GM18867 (cell line): Measurements from ENCODE around the gene PNLIPRP2.

Source experiments
- ATAC-seq: cut with Tn5 transposase; IDR thresholded peaks from one replicate; pipeline ENCODE4 v1.9.1; 2021; ENCODE audit warnings: mild to moderate bottlenecking, moderate library complexity; ENCODE audit not compliant: unreplicated experiment

The PNLIPRP2 gene

DNA sequence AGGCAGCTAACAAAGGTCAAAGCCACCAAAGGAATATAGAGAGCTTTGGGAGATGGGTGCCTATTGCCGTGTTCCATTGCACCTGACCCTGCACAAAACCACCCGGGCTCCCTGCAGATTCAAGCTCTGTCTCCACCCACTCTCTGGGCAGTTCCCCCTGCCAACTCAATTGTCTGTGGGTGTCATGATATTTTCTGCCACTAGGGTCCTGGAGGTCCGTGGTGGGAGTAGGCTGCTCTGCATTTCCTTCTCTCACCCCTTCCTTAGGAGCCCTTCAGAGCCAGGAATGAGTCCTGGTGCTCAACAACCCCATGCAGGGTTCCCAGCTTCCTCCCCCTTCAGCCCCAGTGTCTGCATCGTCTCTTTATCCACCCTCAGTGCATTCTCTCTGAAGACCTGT is 34.1 kb downstream of the PNLIPRP2 start:
- ATAC-seq, result no peak

DNA sequence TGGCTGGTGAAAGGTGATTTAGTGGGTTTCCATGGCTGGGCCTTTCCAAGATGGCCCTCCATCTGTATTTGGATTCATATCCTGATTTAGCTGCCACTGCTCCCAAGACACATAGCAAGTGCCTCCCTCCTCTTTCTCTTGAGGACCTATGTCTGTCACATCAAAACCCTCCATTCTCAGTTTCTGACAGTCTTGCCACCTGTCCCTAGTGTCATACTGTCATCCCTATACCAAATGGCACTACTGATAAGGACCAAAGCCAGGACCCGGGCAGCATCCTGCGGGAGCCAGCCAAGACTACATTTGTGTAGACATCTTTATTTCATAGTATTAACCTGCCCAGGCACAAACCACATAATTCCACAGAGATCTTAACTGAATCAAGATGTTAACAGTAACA is 34.8 kb downstream of the PNLIPRP2 start:
- ATAC-seq, result no peak

DNA sequence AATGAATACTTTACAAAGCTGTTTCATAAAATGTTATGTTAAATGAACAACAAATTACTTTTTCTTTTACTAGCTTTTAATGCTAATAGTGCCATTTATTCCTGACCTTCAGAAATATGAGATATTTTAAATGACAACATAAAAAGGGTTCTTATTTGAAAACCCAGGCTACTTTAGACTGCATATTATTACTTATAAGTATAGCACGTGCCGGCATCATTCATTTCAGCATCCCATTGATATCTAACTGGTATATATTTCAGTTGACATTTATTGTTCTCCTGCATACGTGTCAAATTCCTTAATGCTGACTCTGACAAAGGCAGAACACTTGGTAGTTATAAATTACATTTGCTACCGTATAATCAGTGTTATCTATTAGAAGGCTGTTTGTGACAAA is 35.3 kb downstream of the PNLIPRP2 start:
- ATAC-seq, result no peak

DNA sequence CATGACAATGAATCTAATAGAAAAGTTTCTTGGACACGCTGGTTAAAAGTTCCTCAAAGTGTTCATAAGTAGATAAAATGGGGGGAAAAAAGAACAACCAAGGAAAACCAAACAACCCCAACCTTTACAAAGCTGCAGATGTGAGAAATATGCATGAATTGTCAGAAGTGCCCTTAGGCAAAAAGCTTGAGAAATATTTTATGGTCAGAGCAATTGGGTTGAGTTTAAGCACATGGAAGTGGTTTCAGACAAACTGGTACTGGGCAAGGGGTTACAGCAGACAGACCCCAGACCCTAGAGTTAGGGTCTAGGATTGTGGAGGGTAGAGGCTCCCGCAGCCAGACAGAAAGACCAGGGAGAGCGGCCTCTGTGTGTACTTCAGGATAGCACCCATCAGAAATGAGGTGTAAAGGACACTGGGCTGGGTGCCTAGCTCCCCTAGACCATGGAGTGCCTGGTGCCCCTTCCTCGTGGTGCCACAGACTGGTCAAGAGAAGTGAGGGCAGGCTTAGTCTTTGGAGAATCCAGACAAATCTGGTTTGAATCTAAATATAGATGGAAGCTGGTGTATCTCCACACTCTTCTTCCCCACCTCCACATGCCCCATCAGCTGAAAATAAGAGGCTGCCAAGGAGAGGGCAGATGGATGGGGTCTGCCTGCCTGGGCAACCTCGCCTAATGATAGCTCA is 37.3 kb downstream of the PNLIPRP2 start:
- ATAC-seq, result no peak

DNA sequence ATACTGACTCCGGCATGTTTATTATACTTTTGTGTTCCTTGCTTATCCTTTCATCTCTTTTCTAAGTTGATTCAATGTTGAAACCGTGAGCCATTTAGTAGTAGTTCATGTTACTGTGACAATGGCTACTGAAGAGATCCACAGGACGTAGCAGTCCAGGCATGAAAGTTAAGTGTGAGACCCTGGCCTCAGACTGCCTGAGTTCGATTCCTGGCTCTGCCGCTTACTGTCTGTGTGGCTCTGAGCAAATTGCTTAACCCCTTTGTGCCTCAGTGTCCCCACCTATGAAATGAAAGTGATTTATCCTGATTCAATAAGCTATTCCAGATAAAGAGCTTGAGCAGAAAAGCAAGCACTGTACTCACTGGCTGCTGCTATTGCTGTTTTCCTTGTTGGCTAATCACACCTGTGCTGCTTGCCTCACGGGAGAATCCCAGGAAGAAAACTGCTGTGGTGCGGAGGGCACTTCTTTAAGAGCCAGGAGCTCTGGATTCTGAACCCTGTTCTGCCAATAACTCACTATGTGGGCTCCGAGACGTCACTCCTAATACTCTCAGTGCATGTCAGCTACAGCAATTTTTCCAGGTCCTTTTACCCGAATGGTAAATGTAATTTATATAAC is 38.4 kb downstream of the PNLIPRP2 start:
- ATAC-seq, result no peak

DNA sequence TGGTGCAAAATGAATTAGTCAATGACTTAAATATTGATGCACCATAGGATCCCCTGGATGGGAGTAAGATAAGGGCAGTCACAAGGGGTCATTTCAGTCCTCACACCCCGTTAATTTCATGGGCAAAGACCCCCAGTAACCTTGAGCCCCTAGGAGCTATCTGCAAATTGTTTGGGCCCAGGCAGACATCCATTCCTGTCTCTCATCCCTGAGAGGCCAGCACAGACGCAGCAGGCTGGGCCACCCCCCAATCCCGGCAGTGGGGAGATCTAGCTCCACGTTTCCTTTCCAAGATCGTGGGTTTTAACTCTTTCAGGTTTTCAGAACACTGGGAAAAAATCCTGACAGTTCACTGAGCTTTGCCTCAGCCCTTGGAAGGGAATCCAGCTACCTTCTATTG is 40.1 kb downstream of the PNLIPRP2 start:
- ATAC-seq, result no peak

DNA sequence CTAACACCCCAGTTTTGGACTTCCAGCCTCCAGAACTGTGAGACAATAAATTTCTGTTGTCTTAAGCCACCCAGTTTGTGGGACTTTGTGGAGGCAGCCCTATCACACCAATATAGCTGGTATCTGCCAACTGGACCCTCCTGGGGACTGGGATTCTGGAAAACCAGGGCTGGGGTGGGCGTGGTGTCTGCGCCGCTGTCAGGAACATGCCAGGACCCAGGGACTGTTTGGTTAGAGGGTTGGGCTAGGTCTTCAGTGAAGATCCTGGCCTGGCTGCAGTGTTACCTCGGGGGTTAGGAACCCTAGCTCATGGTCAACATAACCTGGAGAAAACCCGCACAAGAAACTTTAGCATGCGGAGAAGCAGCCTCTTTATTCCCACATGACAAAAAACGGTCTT is 42.6 kb downstream of the PNLIPRP2 start:
- no peak for ATAC-seq

DNA sequence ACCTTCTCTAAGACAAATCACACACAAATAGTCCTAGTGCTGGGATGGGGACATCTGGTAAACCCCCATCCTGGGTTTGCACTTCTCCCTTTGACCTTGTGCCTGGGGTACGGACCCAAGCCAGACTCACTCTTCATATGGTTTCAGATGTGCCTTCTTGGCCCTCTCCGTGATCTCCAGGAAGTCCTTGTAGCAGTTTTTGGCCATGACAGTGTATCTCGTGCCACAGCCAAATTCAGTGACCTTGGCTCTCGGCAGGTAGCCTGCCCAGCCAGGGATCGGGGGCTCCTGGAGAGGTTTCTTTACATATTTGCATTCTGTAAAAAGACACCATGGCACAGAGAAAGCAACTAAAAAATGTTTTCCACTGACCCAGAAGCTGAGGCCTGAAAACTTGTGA is 43.9 kb downstream of the PNLIPRP2 start:
- ATAC-seq, result no peak

DNA sequence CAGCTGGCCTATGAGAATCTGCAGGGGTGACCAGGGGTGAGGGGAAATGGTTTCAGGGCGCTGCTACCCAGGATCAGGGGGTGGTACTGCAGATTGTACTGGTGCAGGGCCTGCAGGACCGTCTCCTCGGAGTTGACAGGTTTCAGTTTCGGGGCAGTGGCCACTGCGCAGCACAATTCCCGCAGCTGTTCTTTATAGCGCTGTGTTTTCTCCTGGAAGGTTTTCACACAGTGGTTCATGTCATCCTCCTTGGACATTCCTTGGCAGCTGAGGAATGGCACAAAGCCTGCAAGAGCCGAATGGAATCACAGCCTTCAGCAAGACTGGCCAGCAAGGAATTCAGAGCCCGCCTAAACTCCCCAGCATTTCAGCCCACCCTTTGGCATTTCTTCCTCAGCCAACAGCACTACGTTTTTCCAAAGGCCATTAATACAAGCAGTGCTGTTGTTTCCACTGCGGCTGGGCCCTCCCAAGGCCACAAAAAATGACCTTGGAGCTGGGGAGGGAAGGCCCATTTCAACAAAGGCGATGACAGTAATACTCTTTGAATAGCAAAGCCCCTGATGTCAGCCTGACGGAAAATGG is 44.9 kb downstream of the PNLIPRP2 start:
- ATAC-seq, result no peak

DNA sequence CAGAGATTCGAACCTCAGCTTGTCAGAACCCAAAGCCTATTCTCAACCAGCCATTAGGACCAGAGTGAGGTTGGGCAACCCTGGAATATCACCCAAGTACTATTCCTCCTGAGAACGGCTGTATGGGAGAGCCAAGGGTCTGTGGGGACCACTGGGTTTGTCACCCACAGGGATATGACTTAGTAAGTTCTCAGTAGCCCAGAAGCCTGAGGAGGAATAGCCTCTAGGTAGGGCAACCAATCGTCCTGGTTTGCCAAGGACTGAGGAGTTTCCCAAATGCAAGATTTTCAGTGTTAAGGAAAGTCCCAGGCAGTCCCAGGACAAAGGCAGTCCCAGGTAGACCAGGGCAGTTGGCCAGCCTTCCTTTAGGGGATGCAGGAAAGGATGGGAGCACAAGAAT is 46.7 kb downstream of the PNLIPRP2 start:
- no peak for ATAC-seq

DNA sequence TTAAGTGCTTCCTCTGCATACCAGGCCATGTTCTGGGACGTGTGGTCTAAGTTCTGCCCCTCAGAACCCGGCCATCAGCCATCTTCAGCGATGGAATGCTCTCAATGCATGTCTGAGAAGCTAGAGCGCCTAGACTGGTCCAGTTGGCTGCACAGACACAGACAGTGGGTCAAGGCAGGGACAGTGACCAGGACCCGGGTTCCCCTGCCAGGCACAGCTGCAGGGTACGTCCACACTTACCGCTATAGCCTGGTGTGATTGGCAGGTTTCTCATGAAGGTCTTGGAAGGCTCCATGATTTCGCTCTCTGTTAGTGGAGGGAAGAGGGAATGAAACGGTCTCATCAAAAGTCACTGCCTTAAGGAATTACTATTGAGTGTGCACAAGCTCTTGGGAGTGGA is 47.3 kb downstream of the PNLIPRP2 start:
- ATAC-seq, result no peak

DNA sequence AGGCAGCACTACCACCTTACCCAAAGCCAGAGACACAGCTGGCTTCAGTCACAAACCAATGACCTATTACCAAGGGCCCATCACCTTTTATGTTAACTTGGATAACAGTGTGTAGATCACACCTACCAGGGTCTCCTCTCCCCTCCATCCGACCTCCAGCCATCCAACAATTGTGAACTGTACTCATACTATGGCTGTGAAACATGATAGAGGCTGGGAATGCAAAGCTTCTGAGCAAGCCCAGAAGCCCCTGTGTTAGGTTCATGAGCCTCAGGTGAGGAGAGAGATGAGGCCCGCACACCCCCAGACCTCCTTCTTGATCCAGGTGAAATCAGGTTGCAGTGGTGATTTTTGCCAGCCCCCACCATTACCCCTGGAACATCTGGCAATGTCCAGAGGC is 47.7 kb downstream of the PNLIPRP2 start:
- ATAC-seq, result no peak

DNA sequence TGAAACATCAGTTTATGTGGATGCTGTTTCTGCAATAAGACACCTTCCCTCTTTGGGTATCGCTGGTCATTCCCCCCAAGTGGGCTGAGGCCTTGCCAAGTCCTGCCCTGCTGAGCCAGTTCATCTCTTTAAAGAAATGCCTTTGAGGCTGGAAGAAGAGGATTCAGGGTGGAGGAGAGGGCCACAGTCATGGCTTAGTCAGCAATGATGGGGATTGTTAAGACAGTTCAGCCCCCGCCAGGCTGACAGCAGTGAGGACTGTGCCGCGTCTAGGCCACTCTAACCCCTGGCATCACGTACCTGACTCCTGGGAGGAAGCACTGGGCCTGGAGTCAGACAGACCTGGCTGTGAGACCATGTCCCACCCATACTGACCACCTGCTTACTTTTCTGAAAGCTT is 48.3 kb downstream of the PNLIPRP2 start:
- no peak for ATAC-seq

DNA sequence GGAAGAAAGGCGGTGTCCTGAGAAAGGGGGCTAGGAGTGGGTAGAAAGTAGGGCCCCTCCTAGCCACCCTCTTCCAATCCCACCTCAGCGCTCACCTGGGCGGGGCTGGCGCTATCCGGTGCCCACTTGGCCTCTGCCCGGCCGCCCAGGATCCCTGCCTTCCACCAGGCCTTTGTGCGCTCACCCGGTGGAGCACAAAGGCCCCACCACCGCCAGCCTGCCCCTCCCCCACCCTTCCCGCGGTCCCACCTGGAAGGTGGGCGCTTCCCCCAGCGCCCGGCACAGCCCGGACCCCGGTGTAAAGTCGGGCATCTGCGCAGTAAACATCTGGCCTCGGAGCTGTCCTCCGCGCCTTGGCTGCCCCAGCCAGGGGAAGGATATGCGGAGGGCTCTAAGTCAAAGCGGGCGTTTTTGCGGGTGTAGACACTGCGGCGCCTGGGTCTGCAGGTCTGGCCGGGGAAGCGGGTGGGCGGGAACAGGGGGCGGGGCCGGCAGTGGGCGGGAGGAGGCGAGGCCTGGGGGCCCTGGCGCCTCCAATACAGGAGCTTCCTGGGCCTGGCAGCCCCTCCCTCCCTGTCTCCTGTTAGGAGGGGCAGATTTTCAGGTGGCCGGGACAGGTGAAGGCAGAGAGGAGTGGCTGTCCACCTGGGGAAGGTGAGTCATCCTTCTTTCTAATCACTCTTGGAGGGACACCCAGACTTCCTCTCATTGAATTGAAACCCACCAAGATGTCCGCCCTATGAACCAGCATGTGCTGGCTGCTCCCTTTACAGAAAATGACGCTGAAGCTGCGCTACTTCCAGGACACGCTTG is 49.3 kb downstream of the PNLIPRP2 start:
- ATAC-seq, result no peak

DNA sequence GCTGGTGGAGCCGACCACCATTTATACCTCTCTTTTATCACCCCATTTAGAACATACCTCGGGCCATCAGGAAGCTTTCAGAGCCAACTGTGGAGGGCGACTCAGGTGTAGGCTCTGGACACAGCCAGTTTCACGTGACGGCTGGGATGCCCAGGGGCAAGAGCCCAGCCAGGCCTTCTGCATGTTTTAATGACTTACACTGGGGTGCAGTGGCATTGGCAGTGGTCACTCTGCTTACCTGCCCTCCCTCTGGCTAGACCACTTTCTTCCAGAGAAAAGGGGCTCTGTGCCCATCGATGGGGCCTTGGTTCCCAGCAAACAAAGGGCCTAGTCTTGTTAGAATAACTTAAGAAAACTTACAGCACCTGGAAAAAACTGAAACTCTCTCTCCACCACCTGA is 50.0 kb downstream of the PNLIPRP2 start:
- no peak for ATAC-seq

DNA sequence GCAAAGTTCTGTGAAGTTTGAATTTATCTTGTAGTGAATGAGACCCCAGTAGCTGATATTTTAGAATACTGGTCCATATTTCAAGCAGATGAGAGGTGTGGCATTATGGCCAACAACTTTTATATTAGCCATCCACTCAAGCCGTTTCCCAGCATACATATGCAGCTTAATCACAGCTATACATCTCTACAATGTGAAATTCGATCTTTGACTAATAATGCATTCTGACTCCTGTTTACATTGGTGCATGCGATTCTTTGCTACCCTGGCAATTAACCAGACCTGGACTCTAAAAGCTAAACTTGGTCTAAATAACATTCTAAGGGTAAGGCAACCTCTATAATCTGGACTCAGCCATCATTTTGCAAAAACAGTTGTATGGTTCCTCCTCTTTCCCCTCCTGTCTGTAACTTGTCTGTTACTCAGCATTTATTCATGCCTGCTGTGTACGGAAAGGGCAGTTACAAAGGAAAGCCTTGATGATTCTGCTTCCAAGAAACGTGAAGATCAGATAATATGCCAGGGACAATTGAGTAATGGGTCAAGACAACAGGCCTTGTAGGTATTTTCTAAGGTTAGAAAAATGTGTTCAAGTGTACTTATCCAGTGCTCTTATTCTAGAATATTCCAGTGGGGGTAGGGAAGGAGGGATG is 50.6 kb downstream of the PNLIPRP2 start:
- ATAC-seq, result no peak

DNA sequence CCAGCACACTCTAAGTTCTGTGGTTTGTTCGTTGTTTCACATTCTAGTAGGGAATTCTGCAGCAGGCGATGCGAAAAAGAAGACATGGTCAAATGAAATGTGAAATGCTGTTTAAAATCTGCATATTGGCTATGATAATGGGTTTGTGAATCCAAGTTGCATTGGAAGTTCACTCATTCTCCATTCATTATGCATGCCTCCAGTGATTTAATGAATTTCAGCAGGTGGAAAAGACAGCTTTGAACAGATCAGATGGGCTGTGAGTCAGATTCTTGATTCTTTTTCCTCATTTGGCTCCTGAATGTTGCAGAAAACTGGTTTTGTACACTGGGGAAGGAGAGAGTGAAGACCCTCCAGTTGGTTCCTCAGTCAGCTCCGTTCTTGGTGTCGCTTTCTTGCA is 52.1 kb downstream of the PNLIPRP2 start:
- ATAC-seq, result no peak

DNA sequence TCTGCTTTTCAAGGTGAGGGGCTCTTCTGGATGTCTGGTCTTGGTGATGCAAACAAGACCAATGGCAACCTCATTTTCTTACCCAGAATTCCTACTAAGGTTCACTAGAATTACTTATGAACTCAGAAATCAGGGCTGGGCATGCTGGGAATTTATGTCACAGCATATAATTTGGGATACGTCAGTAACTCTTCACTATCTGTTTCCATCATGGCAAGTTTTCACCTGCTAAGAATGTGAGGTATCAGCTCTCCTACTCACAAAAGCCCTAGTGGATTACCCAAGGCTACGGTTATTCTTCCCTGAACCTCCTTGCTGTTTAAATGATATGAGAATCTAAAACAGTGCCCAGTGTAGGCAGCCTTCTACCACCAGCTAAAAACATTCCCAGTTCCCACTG is 53.1 kb downstream of the PNLIPRP2 start:
- no peak for ATAC-seq

DNA sequence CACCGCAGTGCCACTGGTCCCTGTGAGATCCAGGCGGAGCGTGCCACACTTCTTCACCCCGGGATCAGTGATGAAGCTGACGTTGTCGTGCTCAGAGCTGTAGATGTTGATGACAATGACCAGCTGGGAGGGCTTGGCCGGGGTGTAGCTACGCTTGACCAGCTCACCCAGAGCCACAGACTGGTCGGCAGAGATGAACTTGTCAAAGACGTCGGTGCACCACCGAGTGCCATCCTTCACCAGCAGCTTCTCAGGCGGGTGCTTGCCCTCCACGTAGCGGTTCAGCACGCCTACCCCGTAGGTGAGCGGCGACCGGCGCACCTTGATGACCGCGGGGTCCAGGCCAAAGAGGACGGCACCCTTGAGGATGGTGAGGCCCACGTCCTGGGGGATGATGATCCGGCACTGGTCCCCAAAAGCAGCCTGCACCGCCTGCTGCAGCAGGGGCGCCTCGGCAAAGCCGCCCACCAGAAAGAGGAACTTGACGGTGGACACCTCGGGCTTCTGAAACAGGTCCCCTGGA is 54.2 kb downstream of the PNLIPRP2 start:
- ATAC-seq, result no peak

DNA sequence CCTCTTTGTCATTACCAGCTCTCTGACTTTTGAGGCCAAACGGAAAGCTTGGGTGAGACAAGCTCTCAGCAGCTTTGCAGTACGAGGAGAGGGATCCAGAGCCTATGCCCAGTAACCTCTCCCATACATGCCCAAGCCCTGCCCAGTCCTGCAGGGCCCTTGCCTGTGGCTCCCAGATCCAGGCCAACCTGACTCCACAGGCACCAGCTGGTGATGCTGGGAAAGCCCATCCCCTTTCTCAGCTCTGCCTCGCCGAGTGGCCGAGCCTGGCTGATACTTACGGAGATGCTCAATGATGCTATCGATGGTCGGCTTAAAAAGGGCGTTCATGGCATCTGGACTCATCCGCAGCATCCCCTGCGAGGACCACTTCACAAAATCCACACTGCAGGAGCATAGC is 55.4 kb downstream of the PNLIPRP2 start:
- ATAC-seq, result no peak

DNA sequence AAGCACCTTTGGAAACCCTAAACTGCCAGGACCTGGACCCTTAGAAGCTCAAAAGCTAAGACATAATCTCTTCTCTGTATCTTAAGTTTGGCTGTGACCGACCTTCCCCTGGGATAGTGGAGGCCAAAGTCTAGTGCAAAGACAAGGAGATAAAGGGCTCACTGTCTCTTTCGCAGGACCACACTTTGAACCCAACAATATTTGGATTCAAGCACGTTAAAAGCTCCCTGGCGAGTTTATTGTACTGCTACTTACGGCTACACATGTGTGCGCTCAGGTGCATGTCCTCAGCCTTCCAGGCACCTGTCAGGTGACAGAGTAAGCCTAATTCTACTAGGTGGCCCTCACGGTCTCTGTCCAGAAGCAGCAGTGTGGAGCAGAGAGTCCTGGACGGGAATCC is 55.9 kb downstream of the PNLIPRP2 start:
- no peak for ATAC-seq
